K562 treated with DMSO at 1 percent for 4 hours (cell line): ENCODE data around the gene YWHAH. TPM values are rescaled to one million over a fixed set of nuclear protein-coding genes. Genes with fewer than 3 reads are reported as not detected.

ENCODE experiments used
- total RNA-seq: library from RNA; unstranded; fragments of 300-600 nt; gene quantifications from 2 replicates; pipeline ENCODE4 v1.2.3, GENCODE V29; 2022; ENCODE audit not compliant: insufficient read depth

Gene YWHAH
- total RNA-seq = 64.4 and 80.2 TPM in 2 replicates

DNA sequence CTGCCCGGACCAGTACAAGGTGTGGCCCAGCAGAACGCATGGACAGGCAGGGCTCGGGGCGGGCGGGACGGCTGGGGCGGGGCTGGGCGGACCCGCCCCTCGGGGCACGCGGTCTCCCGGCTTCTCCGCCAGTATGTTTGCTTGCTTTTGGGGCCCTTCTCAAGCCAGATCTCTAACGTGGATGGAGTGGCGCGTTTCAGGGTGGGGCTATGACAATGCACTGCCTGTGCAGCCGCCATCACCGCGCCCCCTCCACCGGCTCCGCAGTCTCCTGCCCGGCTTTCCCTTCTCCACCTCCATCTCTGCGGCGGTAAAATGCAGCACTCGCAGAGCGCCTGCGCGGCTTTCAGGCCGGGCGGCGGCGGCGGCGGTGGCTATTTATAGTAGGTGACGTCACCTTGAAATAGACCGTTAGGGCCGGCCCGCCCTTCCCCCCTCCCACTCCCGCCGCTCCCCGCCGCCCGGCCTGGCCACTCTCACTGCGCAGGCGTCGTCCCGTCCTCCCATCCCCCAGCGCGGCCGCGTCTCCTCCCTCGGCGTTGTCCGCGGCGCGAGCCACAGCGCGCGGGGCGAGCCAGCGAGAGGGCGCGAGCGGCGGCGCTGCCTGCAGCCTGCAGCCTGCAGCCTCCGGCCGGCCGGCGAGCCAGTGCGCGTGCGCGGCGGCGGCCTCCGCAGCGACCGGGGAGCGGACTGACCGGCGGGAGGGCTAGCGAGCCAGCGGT lies at the start of gene YWHAH:
Gene YWHAH (plus strand): TSS at position 558 of the 722 bp plus-strand sequence. CDS start 199 bp downstream, outside the sequence.

Other genes with a start within 250 kb of the YWHAH start
- gene PRR14L, start 194.4 kb upstream of the YWHAH start, total RNA-seq = 7.5 and 12.7 TPM in 2 replicates
- gene DEPDC5, start 190.5 kb upstream of the YWHAH start, total RNA-seq = 2.5 and 3.2 TPM in 2 replicates
- not detected in 2 replicates for gene SLC5A1, start 98.7 kb downstream of the YWHAH start, total RNA-seq
- not detected in 2 replicates for gene C22orf42, start 214.8 kb downstream of the YWHAH start, total RNA-seq